Endothelial cell of umbilical vein (primary cell): ENCODE data around the gene G6PC1.
"Not testable (repeated sequence)": the region's sequence is repeated elsewhere in the genome, so short reads cannot be mapped to it uniquely, and the experiment has no call there.

Source experiments
- EZH2 ChIP-seq: IDR thresholded peaks from 2 replicates; pipeline ENCODE4 v1.6.1; 2012; ENCODE audit warnings: borderline replicate concordance, low read depth, mild to moderate bottlenecking, moderate library complexity, low read length, inconsistent platforms; ENCODE audit not compliant: severe bottlenecking
- FOS ChIP-seq: IDR thresholded peaks from 2 replicates; pipeline ENCODE4 v1.6.1; 2011; ENCODE audit warnings: mild to moderate bottlenecking, low read length, moderate library complexity, borderline replicate concordance; ENCODE audit not compliant: insufficient read depth
- JUN ChIP-seq: IDR thresholded peaks from 2 replicates; pipeline ENCODE4 v1.6.1; 2011; ENCODE audit warnings: borderline replicate concordance, low read depth; ENCODE audit not compliant: insufficient read length, insufficient read depth
- MYC ChIP-seq: IDR thresholded peaks from one replicate; pipeline ENCODE4 v1.6.1; 2011; ENCODE audit warnings: mild to moderate bottlenecking, low read depth, low read length
- POLR2A ChIP-seq: IDR thresholded peaks from 2 replicates; pipeline ENCODE4 v1.6.1; 2012; ENCODE audit warnings: low read depth, mild to moderate bottlenecking, control low read depth, low read length
- POLR2AphosphoS5 ChIP-seq: IDR thresholded peaks from 2 replicates; pipeline ENCODE4 v1.6.1; 2012; ENCODE audit warnings: low read depth, mild to moderate bottlenecking, control low read depth, low read length, moderate library complexity; ENCODE audit not compliant: insufficient read depth
- TF ChIP-seq, protein P1 (sequence below), 2 donors: IDR thresholded peaks; 1 replicate in 1 of 2; 2 replicates in 1 of 2; pipeline ENCODE4 v1.5.1; 2011; ENCODE audit warnings: low read length in 2 of 2, mild to moderate bottlenecking in 2 of 2, moderate library complexity in 2 of 2, control low read depth in 1 of 2, inconsistent platforms in 1 of 2, low read depth in 1 of 2; ENCODE audit not compliant: insufficient read depth in 1 of 2; ENCODE audit errors: extremely low read depth in 1 of 2
- TF ChIP-seq, protein P2 (sequence below): IDR thresholded peaks from 2 replicates; pipeline ENCODE4 v1.6.1; 2011; ENCODE audit not compliant: insufficient read depth, insufficient read length

DNA sequence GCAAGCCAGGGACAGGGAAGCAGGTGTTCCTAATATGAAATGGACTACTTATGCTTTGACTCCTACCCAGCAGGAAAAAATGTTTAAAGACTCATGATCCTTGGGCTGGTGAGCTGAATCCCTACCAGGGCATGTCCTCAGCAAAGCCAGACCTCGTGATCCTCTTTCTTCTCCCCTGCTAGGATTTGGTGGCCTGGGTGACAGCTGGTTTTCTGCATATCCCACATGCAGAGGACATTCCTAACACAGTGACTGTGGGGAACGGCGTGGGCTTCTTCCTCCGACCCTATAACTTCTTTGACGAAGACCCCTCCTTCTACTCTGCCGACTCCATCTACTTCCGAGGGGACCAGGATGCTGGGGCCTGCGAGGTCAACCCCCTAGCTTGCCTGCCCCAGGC lies 44.5 kb upstream of the G6PC1 start:
- TF ChIP-seq, protein P1, sequence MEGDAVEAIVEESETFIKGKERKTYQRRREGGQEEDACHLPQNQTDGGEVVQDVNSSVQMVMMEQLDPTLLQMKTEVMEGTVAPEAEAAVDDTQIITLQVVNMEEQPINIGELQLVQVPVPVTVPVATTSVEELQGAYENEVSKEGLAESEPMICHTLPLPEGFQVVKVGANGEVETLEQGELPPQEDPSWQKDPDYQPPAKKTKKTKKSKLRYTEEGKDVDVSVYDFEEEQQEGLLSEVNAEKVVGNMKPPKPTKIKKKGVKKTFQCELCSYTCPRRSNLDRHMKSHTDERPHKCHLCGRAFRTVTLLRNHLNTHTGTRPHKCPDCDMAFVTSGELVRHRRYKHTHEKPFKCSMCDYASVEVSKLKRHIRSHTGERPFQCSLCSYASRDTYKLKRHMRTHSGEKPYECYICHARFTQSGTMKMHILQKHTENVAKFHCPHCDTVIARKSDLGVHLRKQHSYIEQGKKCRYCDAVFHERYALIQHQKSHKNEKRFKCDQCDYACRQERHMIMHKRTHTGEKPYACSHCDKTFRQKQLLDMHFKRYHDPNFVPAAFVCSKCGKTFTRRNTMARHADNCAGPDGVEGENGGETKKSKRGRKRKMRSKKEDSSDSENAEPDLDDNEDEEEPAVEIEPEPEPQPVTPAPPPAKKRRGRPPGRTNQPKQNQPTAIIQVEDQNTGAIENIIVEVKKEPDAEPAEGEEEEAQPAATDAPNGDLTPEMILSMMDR (IDR thresholded peaks at IDR 0.05; ENCODE audit: extremely low read depth in 1 of 2, insufficient read depth in 1 of 2, low read depth in 1 of 2, low read length in 2 of 2): not testable (repeated sequence)
- TF ChIP-seq EZH2, POLR2A, JUN, MYC, POLR2AphosphoS5, FOS: not testable (repeated sequence)
- TF ChIP-seq, protein P2, sequence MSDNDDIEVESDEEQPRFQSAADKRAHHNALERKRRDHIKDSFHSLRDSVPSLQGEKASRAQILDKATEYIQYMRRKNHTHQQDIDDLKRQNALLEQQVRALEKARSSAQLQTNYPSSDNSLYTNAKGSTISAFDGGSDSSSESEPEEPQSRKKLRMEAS: not testable (repeated sequence)
